Activated CD8-positive, alpha-beta T cell treated with anti-CD3 and anti-CD28 coated beads for 36 hours (primary cell): ENCODE results near the gene NEK9. TPM values are rescaled to one million over a fixed set of nuclear protein-coding genes. Genes with fewer than 3 reads are reported as not detected.

Source experiments
- ATAC-seq: fragments of 200-7000 bp; cut with Tn5 transposase; one replicate; pipeline ENCODE4 v1.10.0; 2021; ENCODE audit warnings: mild to moderate bottlenecking, moderate library complexity
- CTCF ChIA-PET: fragments of 350-600 bp; sonication (Branson Sonifier 250); formaldehyde crosslinking; loops from one replicate; lab custom pipeline; 2021; ENCODE audit warnings: antibody characterized with exemption; lab: Charles Lee
- POLR2A ChIA-PET: fragments of 350-600 bp; sonication (Branson Sonifier 250); formaldehyde crosslinking; loops from one replicate; lab custom pipeline; 2021; ENCODE audit warnings: antibody characterized with exemption; lab: Charles Lee
- DNase-seq: peaks from one replicate; pipeline ENCODE4 v3.0.0-alpha.2; 2020
- H3K27ac Mint-ChIP-seq: one replicate; pipeline ENCODE4 v1.8.0; 2021; ENCODE audit warnings: mild to moderate bottlenecking, mixed read lengths
- H3K27me3 Mint-ChIP-seq: one replicate; pipeline ENCODE4 v1.8.0; 2021; ENCODE audit warnings: mixed read lengths
- H3K36me3 Mint-ChIP-seq: one replicate; pipeline ENCODE4 v1.8.0; 2021; ENCODE audit warnings: low read depth, mixed read lengths
- H3K4me1 Mint-ChIP-seq: one replicate; pipeline ENCODE4 v1.8.0; 2021; ENCODE audit warnings: low read depth, mixed read lengths
- H3K4me3 Mint-ChIP-seq: one replicate; pipeline ENCODE4 v1.8.0; 2021; ENCODE audit warnings: mild to moderate bottlenecking, moderate library complexity, mixed read lengths
- H3K9me3 Mint-ChIP-seq: one replicate; pipeline ENCODE4 v1.8.0; 2021; ENCODE audit warnings: mixed read lengths
- CTCF ChIP-seq: fragments of 200-600 bp; IDR thresholded peaks from one replicate; pipeline ENCODE4 v1.8.0; 2022; ENCODE audit warnings: antibody characterized with exemption, mild to moderate bottlenecking
- intact Hi-C: fragments of 100-400 bp; cut with micrococcal nuclease; formaldehyde crosslinking; loops from one replicate; pipeline ENCODE4 v1.10.0; 2022
- total RNA-seq, 2 experiments: library from RNA; stranded (reverse); gene quantifications; one replicate each; pipeline ENCODE4 v1.2.3, GENCODE V29; 2021

Gene NEK9
- total RNA-seq, 2 experiments from 2014 or later: 54.9 to 59.5 TPM

DNA sequence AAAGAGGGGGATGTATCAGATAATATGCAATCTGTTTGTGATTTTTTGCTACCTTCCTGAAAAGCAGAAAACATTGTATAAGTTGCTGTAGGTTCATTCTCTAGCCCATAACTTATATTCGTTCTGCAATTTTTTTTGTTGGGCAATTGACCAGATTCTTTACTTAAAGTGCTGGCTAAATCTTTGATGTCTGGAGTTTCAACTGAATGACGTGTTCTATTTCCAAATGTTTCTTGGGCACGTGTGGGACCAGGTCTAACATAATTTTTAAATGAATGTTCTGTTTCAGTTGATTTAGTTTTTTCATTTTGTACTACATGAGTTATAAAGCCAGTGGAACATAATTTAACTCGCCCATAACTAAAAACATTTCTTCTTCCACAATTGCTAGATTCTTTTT lies 79.3 kb downstream of the NEK9 start:
- intact Hi-C loops: no loop called here
- Mint-ChIP-seq H3K4me1 (peaks cover 53% of the 10 kb centered on the region), H3K36me3 (peaks cover 50% of the 10 kb centered on the region)

GRCh38 chr14:75046899-75047298 lies 79.9 kb downstream of the NEK9 start:
- H3K36me3 Mint-ChIP-seq: peaks cover 53% of the 10 kb centered on the region
- H3K4me3 Mint-ChIP-seq: no peak overlapping the region
- H3K27ac Mint-ChIP-seq: no peak overlapping the region

More for the DNA sequence above, 79.3 kb downstream of the NEK9 start:
- Mint-ChIP-seq H3K27me3 (no peaks in the 10 kb centered on the region), H3K27ac (no peak overlapping the region), H3K4me3 (no peak overlapping the region), H3K9me3 (no peaks in the 10 kb centered on the region)
- ChIA-PET CTCF (interaction anchor here (1.2 to 5.5 kb wide), 2 partner anchors 15 to 22 kb away, joined by 3 to 28 read pairs; partner anchors contain the start of gene ACYP1), POLR2A (interaction anchor here (0.6 kb wide), 1 partner anchor 21 kb away, joined by 3 read pairs; no protein-coding TSS in a partner anchor)
- no peak for TF ChIP-seq CTCF
- DNase-seq (no peak), ATAC-seq (no peak)

DNA sequence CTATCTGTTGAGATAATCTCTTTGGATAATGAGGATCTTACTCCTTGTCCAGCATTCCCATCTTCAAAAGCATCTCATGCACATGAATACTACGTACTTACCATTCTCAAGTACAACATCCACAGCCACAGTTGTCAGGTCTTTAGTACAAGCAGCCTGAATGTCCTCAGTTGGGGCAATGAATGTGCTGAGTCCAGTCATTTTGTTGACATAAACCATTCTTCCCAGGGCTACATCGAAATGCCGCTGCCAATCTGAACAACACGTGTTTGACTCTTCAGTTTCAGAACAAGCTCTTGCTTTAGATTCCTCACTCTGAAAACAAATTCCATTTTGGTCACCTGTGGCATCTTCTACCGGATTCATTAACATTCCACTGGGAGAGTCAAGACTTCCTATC lies 80.6 kb downstream of the NEK9 start:
- CTCF ChIA-PET: interaction anchor here (1.5 kb wide), 1 partner anchor 10 kb away, joined by 4 read pairs; no protein-coding TSS in a partner anchor
- Mint-ChIP-seq H3K36me3 (peaks cover 50% of the 10 kb centered on the region), H3K9me3 (no peaks in the 10 kb centered on the region), H3K4me1 (peaks cover 52% of the 10 kb centered on the region), H3K27ac (no peak overlapping the region), H3K4me3 (no peak overlapping the region), H3K27me3 (no peaks in the 10 kb centered on the region)
- DNase-seq (no peak), ATAC-seq (no peak)
- no peak for TF ChIP-seq CTCF
- POLR2A ChIA-PET: no interaction called here
- intact Hi-C loops: no loop called here

More at GRCh38 chr14:75046899-75047298, 79.9 kb downstream of the NEK9 start:
- ChIA-PET POLR2A (interaction anchor here (0.6 kb wide), 1 partner anchor 22 kb away, joined by 3 read pairs; no protein-coding TSS in a partner anchor), CTCF (no interaction called here)
- no peak for DNase-seq
- TF ChIP-seq CTCF: no peak
- intact Hi-C loops: no loop called here
- Mint-ChIP-seq H3K9me3 (no peaks in the 10 kb centered on the region), H3K27me3 (no peaks in the 10 kb centered on the region), H3K4me1 (peaks cover 56% of the 10 kb centered on the region)
- peak; percentile 53 for ATAC-seq

DNA sequence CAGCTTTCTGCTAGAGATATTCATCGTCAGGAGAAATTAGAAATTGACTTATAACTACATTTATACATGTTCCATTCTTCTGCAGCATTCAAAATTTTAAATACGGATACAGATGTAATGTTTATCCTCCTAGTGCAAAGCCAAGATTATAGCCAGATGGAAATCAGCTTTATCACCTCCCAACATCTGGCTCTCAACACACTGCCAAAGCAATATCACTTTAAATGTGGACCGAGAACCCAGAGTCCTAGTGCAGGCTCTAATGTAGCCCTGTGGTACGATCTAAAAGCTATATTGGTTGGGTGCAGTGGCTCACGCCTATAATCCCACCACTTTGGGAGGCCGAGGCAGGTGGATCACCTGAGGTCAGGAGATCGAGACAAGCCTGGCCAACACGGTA lies 82.1 kb downstream of the NEK9 start:
- TF ChIP-seq CTCF: no peak
- no peaks in the 10 kb centered on the region for H3K27me3 Mint-ChIP-seq
- no peaks in the 10 kb centered on the region for H3K9me3 Mint-ChIP-seq
- CTCF ChIA-PET: interaction anchor here (0.8 to 2.1 kb wide), 5 partner anchors 8 to 184 kb away, joined by 3 to 7 read pairs (median 3); no protein-coding TSS in a partner anchor
- peaks cover 44% of the 10 kb centered on the region for H3K4me1 Mint-ChIP-seq
- ATAC-seq: no peak
- H3K4me3 Mint-ChIP-seq: no peak overlapping the region
- intact Hi-C loops: no loop called here
- POLR2A ChIA-PET: interaction anchor here (0.5 to 0.8 kb wide), 2 partner anchors 11 to 20 kb away, joined by 3 read pairs; no protein-coding TSS in a partner anchor
- DNase-seq: no peak
- H3K27ac Mint-ChIP-seq: no peak overlapping the region
- H3K36me3 Mint-ChIP-seq: peaks cover 43% of the 10 kb centered on the region

DNA sequence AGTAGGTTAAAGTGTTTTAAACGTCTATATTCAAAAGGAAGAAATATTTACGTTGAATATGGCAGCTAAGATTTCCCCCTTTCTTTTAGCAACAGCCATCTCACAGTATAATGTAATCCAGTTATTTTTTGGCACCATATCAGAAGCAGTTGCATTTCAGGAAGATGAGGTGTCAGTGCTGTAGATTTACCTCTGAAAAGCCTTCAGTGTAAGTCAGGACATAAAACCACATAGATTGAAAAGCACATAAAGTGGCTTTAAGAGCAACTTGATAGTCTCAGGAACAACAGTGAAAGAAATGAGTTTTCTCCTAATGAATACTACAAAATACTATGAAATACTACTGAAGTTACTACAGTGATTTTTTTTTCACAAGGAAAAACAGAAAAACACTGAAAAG lies 82.5 kb downstream of the NEK9 start:
- POLR2A ChIA-PET: interaction anchor here (0.8 kb wide), 1 partner anchor 11 kb away, joined by 3 read pairs; no protein-coding TSS in a partner anchor
- ATAC-seq (no peak), DNase-seq (no peak)
- H3K9me3 Mint-ChIP-seq: no peaks in the 10 kb centered on the region
- peaks cover 39% of the 10 kb centered on the region for H3K36me3 Mint-ChIP-seq
- no peak overlapping the region for H3K27ac Mint-ChIP-seq
- CTCF ChIA-PET: interaction anchor here (1.1 to 2.1 kb wide), 2 partner anchors 21 to 184 kb away, joined by 3 to 7 read pairs; no protein-coding TSS in a partner anchor
- H3K4me3 Mint-ChIP-seq: no peak overlapping the region
- no peaks in the 10 kb centered on the region for H3K27me3 Mint-ChIP-seq
- intact Hi-C loops: no loop called here
- TF ChIP-seq CTCF: no peak
- H3K4me1 Mint-ChIP-seq: peaks cover 41% of the 10 kb centered on the region
